HEK293 (cell line): ENCODE results near the gene PHF19.

Experiments
- CTCF ChIA-PET: fragments of 350-600 bp; formaldehyde crosslinking; extraction: SDS; loops from one replicate; lab custom pipeline; 2021; ENCODE audit warnings: antibody characterized with exemption; lab: Yijun Ruan, JAX
- POLR2A ChIA-PET: fragments of 300-600 bp; formaldehyde crosslinking; extraction: SDS; loops from one replicate; lab custom pipeline; 2020; ENCODE audit warnings: antibody characterized with exemption, inconsistent platforms; lab: Yijun Ruan, JAX
- H3K27ac ChIP-seq: fragments of 200-500 bp; sonication (Bioruptor generic); 2 replicates; pipeline ENCODE4 v1.5.1; 2014; ENCODE audit warnings: low read depth, low read length, control low read depth, inconsistent platforms; ENCODE audit errors: extremely low read depth
- H3K36me3 ChIP-seq, 2 experiments: fragments of 200-500 bp in 1 of 2; sonication (Bioruptor generic) in 1 of 2; 1 replicate in 1 of 2; 2 replicates in 1 of 2; pipeline ENCODE4 v1.5.1; 2014 to 2017; ENCODE audit warnings: inconsistent platforms in 2 of 2, low read length in 2 of 2; ENCODE audit not compliant: control insufficient read depth in 2 of 2, insufficient read depth in 1 of 2
- H3K4me1 ChIP-seq: fragments of 200-500 bp; sonication (Bioruptor generic); 2 replicates; pipeline ENCODE4 v1.5.1; 2014; ENCODE audit warnings: mild to moderate bottlenecking, low read length, inconsistent platforms; ENCODE audit not compliant: control insufficient read depth, insufficient read depth
- H3K4me3 ChIP-seq: 2 replicates; pipeline ENCODE4 v1.5.1; 2011; ENCODE audit warnings: low read depth, mild to moderate bottlenecking, control low read depth, low read length, moderate library complexity
- H3K9me3 ChIP-seq: fragments of 200-500 bp; sonication (Bioruptor generic); 2 replicates; pipeline ENCODE4 v1.5.1; 2014; ENCODE audit warnings: low read depth, low read length, inconsistent platforms; ENCODE audit not compliant: control insufficient read depth, insufficient read depth
- BCL11B ChIP-seq: fragments of 450-650 bp; formaldehyde crosslinking; IDR thresholded peaks from 2 replicates; pipeline ENCODE4 v1.5.1; 2016; ENCODE audit warnings: low read depth, missing biosample characterization, missing genetic modification characterization
- EGR2 ChIP-seq: fragments of 450-650 bp; formaldehyde crosslinking; IDR thresholded peaks from 2 replicates; pipeline ENCODE4 v1.5.1; 2016; ENCODE audit warnings: low read depth, missing biosample characterization, missing genetic modification characterization
- GLI4 ChIP-seq: fragments of 450-650 bp; formaldehyde crosslinking; IDR thresholded peaks from 2 replicates; pipeline ENCODE4 v1.5.1; 2016; ENCODE audit warnings: missing biosample characterization, missing genetic modification characterization
- INSM2 ChIP-seq: fragments of 450-650 bp; formaldehyde crosslinking; IDR thresholded peaks from 2 replicates; pipeline ENCODE4 v1.5.1; 2016; ENCODE audit warnings: missing biosample characterization, missing genetic modification characterization
- TSHZ1 ChIP-seq: fragments of 450-650 bp; formaldehyde crosslinking; IDR thresholded peaks from 2 replicates; pipeline ENCODE4 v1.5.1; 2016; ENCODE audit warnings: missing biosample characterization, missing genetic modification characterization, borderline replicate concordance
- WT1 ChIP-seq: fragments of 450-650 bp; formaldehyde crosslinking; IDR thresholded peaks from 2 replicates; pipeline ENCODE4 v1.5.1; 2016; ENCODE audit warnings: missing biosample characterization, missing genetic modification characterization
- ZBTB1 ChIP-seq: fragments of 450-650 bp; formaldehyde crosslinking; IDR thresholded peaks from 2 replicates; pipeline ENCODE4 v1.5.1; 2016; ENCODE audit warnings: missing biosample characterization, missing genetic modification characterization
- ZFP37 ChIP-seq: fragments of 450-650 bp; formaldehyde crosslinking; IDR thresholded peaks from 2 replicates; pipeline ENCODE4 v1.5.1; 2016; ENCODE audit warnings: missing biosample characterization, missing genetic modification characterization
- ZFP41 ChIP-seq: fragments of 450-650 bp; formaldehyde crosslinking; IDR thresholded peaks from 2 replicates; pipeline ENCODE4 v1.5.1; 2016; ENCODE audit warnings: missing biosample characterization, missing genetic modification characterization, borderline replicate concordance
- ZIC2 ChIP-seq: fragments of 450-650 bp; formaldehyde crosslinking; IDR thresholded peaks from 2 replicates; pipeline ENCODE4 v1.5.1; 2016; ENCODE audit warnings: missing biosample characterization, missing genetic modification characterization
- ZNF16 ChIP-seq: fragments of 450-650 bp; formaldehyde crosslinking; IDR thresholded peaks from 2 replicates; pipeline ENCODE4 v1.5.1; 2016; ENCODE audit warnings: low read depth, missing biosample characterization, missing genetic modification characterization
- ZNF23 ChIP-seq: fragments of 450-650 bp; formaldehyde crosslinking; IDR thresholded peaks from 2 replicates; pipeline ENCODE4 v1.5.1; 2016; ENCODE audit warnings: missing biosample characterization, missing genetic modification characterization, borderline replicate concordance
- ZNF302 ChIP-seq: fragments of 450-650 bp; formaldehyde crosslinking; IDR thresholded peaks from 2 replicates; pipeline ENCODE4 v1.5.1; 2016; ENCODE audit warnings: missing biosample characterization, missing genetic modification characterization, low read depth
- ZNF350 ChIP-seq: fragments of 450-650 bp; formaldehyde crosslinking; IDR thresholded peaks from 2 replicates; pipeline ENCODE4 v1.5.0; 2017; ENCODE audit warnings: missing biosample characterization, mild to moderate bottlenecking, missing genetic modification characterization
- ZNF513 ChIP-seq: fragments of 450-650 bp; IDR thresholded peaks from 2 replicates; pipeline ENCODE4 v1.5.1; 2018; ENCODE audit warnings: missing biosample characterization, missing genetic modification characterization
- ZNF639 ChIP-seq: fragments of 450-650 bp; formaldehyde crosslinking; IDR thresholded peaks from 2 replicates; pipeline ENCODE4 v1.5.1; 2016; ENCODE audit warnings: missing biosample characterization, missing genetic modification characterization
- ZNF747 ChIP-seq: fragments of 450-650 bp; formaldehyde crosslinking; IDR thresholded peaks from 2 replicates; pipeline ENCODE4 v1.5.1; 2016; ENCODE audit warnings: missing biosample characterization, missing genetic modification characterization
- ZNF777 ChIP-seq: fragments of 450-650 bp; formaldehyde crosslinking; IDR thresholded peaks from 2 replicates; pipeline ENCODE4 v1.5.1; 2017; ENCODE audit warnings: missing biosample characterization, missing genetic modification characterization, borderline replicate concordance
- ZNF837 ChIP-seq: fragments of 450-650 bp; formaldehyde crosslinking; IDR thresholded peaks from 2 replicates; pipeline ENCODE4 v1.5.1; 2016; ENCODE audit warnings: missing biosample characterization, missing genetic modification characterization

The PHF19 gene

GRCh38 chr9:120886490-120886967 lies 9.5 kb upstream of the PHF19 start:
- POLR2A ChIA-PET: interaction anchor here (1.0 kb wide), 1 partner anchor 18 kb away, joined by 3 read pairs; no protein-coding TSS in a partner anchor
- no peaks in the 10 kb centered on the region for H3K4me1 ChIP-seq

More at GRCh38 chr9:120886490-120886967, 9.5 kb upstream of the PHF19 start:
- TF ChIP-seq ZNF23 (no peak), ZNF350 (no peak), ZNF302 (tag by site-specific recombination) (no peak), ZNF777 (tag by site-specific recombination) (no peak), ZBTB1 (tag by site-specific recombination) (no peak), EGR2 (tag by site-specific recombination) (no peak), GLI4 (tag by site-specific recombination) (no peak), BCL11B (no peak), INSM2 (tag by site-specific recombination) (no peak), TSHZ1 (tag by site-specific recombination) (no peak), ZNF16 (tag by site-specific recombination) (no peak), ZNF513 (tag by site-specific recombination) (no peak), WT1 (no peak), ZIC2 (tag by site-specific recombination) (no peak), ZFP37 (tag by site-specific recombination) (no peak), ZNF837 (tag by site-specific recombination) (no peak), ZNF747 (no peak), ZNF639 (tag by site-specific recombination) (no peak), ZFP41 (no peak)
- TF ChIP-seq, all 188 proteins: peak for 0
- H3K4me3 ChIP-seq: no peak overlapping the region
- no peaks in the 10 kb centered on the region for H3K9me3 ChIP-seq
- CTCF ChIA-PET: interaction anchor here (0.6 kb wide), 2 partner anchors 174 to 291 kb away, joined by 3 to 4 read pairs; no protein-coding TSS in a partner anchor
- no peaks in the 10 kb centered on the region for H3K36me3 ChIP-seq
- no peak overlapping the region for H3K27ac ChIP-seq
